ENCODE measurements around the gene ADGRB2.

- TF ChIP-seq CTCF (IDR thresholded peaks at IDR 0.05) (no peak), POLR2A (IDR thresholded peaks at IDR 0.05) (no peak), EP300 (IDR thresholded peaks at IDR 0.05) (no peak), POLR2AphosphoS5 (IDR thresholded peaks at IDR 0.05) (no peak)
Observed at GRCh38 chr1:31734582-31735107, 29.5 kb downstream of the ADGRB2 start.
